ENCODE results near the gene CELSR2.

- TF ChIP-seq POLR2A (IDR thresholded peaks at IDR 0.05) (no peak), CTCF (IDR thresholded peaks at IDR 0.05) (no peak)
These were observed 40.4 kb upstream of the CELSR2 start for GRCh38 chr1:109208836-109209463.
